ENCODE measurements around the gene GAL3ST2.

DNA sequence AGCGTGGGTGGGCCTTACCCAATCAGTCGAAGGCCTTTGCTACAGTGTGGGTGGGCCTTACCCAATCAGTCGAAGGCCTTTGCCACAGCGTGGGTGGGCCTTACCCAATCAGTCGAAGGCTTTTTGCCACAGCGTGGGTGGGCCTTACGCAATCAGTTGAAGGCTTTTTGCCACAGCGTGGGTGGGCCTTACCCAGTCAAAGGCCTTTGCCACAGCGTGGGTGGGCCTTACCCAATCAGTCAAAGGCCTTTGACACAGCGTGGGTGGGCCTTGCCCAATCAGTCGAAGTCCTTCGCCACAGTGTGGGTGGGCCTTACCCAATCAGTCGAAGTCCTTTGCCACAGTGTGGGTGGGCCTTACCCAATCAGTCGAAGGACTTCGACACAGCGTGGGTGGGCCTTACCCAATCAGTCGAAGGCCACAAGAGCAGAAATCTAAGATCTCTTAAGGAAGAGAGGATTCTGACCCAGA, 16.3 kb upstream of the GAL3ST2 start:
- no peak for TF ChIP-seq CTCF (IDR thresholded peaks at IDR 0.05)
- TF ChIP-seq POLR2A (IDR thresholded peaks at IDR 0.05): no peak

All from adrenal gland (tissue), 5 donors.